ENCODE results near the gene ELL2.

Gene ELL2

GRCh38 chr5:95951916-95952315, 9.7 kb downstream of the ELL2 start:
- no peak for TF ChIP-seq CTCF (IDR thresholded peaks at IDR 0.05; ENCODE audit: insufficient read depth, low read depth, low read length, missing control alignments)
- DNase-seq (ENCODE audit: low read depth) = no peak
- H3K4me3 ChIP-seq (ENCODE audit: low read depth, low read length) = no peak overlapping the region

GRCh38 chr5:95949810-95950209, 11.8 kb downstream of the ELL2 start:
- TF ChIP-seq CTCF (IDR thresholded peaks at IDR 0.05; ENCODE audit: insufficient read depth, low read depth, low read length, missing control alignments) = no peak
- peak; percentile 69 for DNase-seq (ENCODE audit: low read depth)
- H3K4me3 ChIP-seq (ENCODE audit: low read depth, low read length) = no peak overlapping the region; the same call in 1 of the 2 replicates

GRCh38 chr5:95948631-95949030, 13.0 kb downstream of the ELL2 start:
- H3K4me3 ChIP-seq (ENCODE audit: low read depth, low read length) = no peak overlapping the region
- TF ChIP-seq CTCF (IDR thresholded peaks at IDR 0.05; ENCODE audit: insufficient read depth, low read depth, low read length, missing control alignments) = no peak
- DNase-seq (ENCODE audit: low read depth) = no peak

GRCh38 chr5:95946451-95946850, 15.2 kb downstream of the ELL2 start:
- H3K4me3 ChIP-seq (ENCODE audit: low read depth, low read length) = no peak overlapping the region
- TF ChIP-seq CTCF (IDR thresholded peaks at IDR 0.05; ENCODE audit: insufficient read depth, low read depth, low read length, missing control alignments) = no peak

GRCh38 chr5:95942968-95943367, 18.7 kb downstream of the ELL2 start:
- no peak overlapping the region for H3K4me3 ChIP-seq (ENCODE audit: low read depth, low read length)
- no peak for TF ChIP-seq CTCF (IDR thresholded peaks at IDR 0.05; ENCODE audit: insufficient read depth, low read depth, low read length, missing control alignments)
- no peak for DNase-seq (ENCODE audit: low read depth)

More at GRCh38 chr5:95946451-95946850, 15.2 kb downstream of the ELL2 start:
- no peak for DNase-seq (ENCODE audit: low read depth)

- H3K4me3 ChIP-seq (ENCODE audit: low read depth, low read length) = no peak overlapping the region
- no peak for TF ChIP-seq CTCF (IDR thresholded peaks at IDR 0.05; ENCODE audit: insufficient read depth, low read depth, low read length, missing control alignments)
- DNase-seq (ENCODE audit: low read depth) = no peak
These were observed 19.2 kb downstream of the ELL2 start for GRCh38 chr5:95942414-95942813.

- DNase-seq (ENCODE audit: low read depth) = no peak
- H3K4me3 ChIP-seq (ENCODE audit: low read depth, low read length) = no peak overlapping the region
- TF ChIP-seq CTCF (IDR thresholded peaks at IDR 0.05; ENCODE audit: insufficient read depth, low read depth, low read length, missing control alignments) = no peak
These were observed 19.9 kb downstream of the ELL2 start for GRCh38 chr5:95941756-95942155.
